Measurements from ENCODE around the gene ASXL1.

DNA sequence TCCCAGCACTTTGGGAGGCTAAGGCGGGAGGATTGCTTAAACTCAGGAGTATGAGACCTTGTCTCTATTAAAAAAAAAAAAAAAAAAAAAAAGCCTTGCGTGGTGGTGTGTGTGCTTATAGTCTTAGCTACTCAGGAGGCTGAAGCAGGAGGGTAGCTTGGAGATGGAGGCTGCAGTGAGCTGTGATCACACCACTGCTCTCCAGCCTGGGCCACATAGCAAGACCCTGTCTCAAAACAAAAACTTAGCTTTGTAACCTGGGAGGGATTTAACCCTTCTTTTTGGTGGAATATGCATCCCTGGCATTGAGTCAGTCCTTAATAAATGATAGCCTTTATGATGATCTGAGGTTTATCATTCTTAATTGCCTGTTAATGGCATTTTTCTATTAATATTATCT is 12.8 kb downstream of the ASXL1 start:
- TF ChIP-seq BACH2 (CRISPR knock-in tag; IDR thresholded peaks at IDR 0.05; ENCODE audit: borderline replicate concordance) = no peak
- no peak for TF ChIP-seq GLIS3 (CRISPR knock-in tag; IDR thresholded peaks at IDR 0.05)
- TF ChIP-seq, protein P1, sequence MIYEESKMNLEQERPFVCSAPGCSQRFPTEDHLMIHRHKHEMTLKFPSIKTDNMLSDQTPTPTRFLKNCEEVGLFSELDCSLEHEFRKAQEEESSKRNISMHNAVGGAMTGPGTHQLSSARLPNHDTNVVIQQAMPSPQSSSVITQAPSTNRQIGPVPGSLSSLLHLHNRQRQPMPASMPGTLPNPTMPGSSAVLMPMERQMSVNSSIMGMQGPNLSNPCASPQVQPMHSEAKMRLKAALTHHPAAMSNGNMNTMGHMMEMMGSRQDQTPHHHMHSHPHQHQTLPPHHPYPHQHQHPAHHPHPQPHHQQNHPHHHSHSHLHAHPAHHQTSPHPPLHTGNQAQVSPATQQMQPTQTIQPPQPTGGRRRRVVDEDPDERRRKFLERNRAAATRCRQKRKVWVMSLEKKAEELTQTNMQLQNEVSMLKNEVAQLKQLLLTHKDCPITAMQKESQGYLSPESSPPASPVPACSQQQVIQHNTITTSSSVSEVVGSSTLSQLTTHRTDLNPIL (CRISPR knock-in tag; IDR thresholded peaks at IDR 0.05; ENCODE audit: low read depth) = no peak
- no peak for TF ChIP-seq ZFP3 (CRISPR knock-in tag; IDR thresholded peaks at IDR 0.05)
- TF ChIP-seq, protein P2, sequence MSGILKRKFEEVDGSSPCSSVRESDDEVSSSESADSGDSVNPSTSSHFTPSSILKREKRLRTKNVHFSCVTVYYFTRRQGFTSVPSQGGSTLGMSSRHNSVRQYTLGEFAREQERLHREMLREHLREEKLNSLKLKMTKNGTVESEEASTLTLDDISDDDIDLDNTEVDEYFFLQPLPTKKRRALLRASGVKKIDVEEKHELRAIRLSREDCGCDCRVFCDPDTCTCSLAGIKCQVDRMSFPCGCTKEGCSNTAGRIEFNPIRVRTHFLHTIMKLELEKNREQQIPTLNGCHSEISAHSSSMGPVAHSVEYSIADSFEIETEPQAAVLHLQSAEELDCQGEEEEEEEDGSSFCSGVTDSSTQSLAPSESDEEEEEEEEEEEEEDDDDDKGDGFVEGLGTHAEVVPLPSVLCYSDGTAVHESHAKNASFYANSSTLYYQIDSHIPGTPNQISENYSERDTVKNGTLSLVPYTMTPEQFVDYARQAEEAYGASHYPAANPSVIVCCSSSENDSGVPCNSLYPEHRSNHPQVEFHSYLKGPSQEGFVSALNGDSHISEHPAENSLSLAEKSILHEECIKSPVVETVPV (CRISPR knock-in tag; IDR thresholded peaks at IDR 0.05) = no peak
- TF ChIP-seq ZNF70 (CRISPR knock-in tag; IDR thresholded peaks at IDR 0.05) = no peak
- TF ChIP-seq, protein P3, sequence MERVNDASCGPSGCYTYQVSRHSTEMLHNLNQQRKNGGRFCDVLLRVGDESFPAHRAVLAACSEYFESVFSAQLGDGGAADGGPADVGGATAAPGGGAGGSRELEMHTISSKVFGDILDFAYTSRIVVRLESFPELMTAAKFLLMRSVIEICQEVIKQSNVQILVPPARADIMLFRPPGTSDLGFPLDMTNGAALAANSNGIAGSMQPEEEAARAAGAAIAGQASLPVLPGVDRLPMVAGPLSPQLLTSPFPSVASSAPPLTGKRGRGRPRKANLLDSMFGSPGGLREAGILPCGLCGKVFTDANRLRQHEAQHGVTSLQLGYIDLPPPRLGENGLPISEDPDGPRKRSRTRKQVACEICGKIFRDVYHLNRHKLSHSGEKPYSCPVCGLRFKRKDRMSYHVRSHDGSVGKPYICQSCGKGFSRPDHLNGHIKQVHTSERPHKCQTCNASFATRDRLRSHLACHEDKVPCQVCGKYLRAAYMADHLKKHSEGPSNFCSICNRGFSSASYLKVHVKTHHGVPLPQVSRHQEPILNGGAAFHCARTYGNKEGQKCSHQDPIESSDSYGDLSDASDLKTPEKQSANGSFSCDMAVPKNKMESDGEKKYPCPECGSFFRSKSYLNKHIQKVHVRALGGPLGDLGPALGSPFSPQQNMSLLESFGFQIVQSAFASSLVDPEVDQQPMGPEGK (CRISPR knock-in tag; IDR thresholded peaks at IDR 0.05; ENCODE audit: borderline replicate concordance) = no peak
- TF ChIP-seq ESRRG (CRISPR knock-in tag; IDR thresholded peaks at IDR 0.05) = no peak
